GM13976 (cell line): ENCODE data around the gene NBAS.
"Not testable (repeated sequence)": the region's sequence is repeated elsewhere in the genome, so short reads cannot be mapped to it uniquely, and the experiment has no call there.

Source experiments
- DNase-seq: peaks from one replicate; pipeline ENCODE4 v3.0.0; 2012; ENCODE audit warnings: low spot score
- CTCF ChIP-seq: IDR thresholded peaks from 2 replicates; pipeline ENCODE4 v1.5.1; 2012; ENCODE audit warnings: borderline replicate concordance, mild to moderate bottlenecking; ENCODE audit not compliant: insufficient read depth; ENCODE audit errors: extremely low read depth, missing control alignments, control extremely low read depth
- in situ Hi-C: fragments of 300-500 bp; cut with MboI; formaldehyde crosslinking; loops from one replicate; pipeline ENCODE4 v1.12.0; 2022; ENCODE audit warnings: low sequenced_read_pairs, mixed read lengths, inconsistent platforms; ENCODE audit not compliant: unreplicated experiment

Gene NBAS

DNA sequence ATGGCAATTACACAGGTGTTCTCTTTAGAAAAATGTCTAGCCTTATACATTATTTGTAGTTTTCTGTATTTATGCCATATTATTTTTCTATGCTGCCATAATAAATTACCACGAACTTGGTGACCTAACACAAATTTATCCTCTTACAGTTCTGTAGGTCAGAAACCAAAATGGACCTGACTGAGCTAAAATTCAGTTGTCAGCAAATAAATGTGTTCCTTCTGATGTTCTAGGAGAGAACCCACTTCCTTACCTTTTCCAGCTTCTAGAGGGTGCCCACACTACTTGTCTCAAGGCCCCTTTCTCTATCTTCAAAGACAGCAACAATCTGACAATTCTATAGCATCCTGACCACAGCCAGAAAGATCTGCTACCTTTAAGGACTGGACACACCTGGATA, 153.5 kb downstream of the NBAS start:
- no peak for TF ChIP-seq CTCF
- no peak for DNase-seq
- in situ Hi-C loops = no loop called here

- in situ Hi-C loops, DNase-seq: not testable (repeated sequence)
Measured at GRCh38 chr2:15404511-15404910, 156.6 kb downstream of the NBAS start.

DNA sequence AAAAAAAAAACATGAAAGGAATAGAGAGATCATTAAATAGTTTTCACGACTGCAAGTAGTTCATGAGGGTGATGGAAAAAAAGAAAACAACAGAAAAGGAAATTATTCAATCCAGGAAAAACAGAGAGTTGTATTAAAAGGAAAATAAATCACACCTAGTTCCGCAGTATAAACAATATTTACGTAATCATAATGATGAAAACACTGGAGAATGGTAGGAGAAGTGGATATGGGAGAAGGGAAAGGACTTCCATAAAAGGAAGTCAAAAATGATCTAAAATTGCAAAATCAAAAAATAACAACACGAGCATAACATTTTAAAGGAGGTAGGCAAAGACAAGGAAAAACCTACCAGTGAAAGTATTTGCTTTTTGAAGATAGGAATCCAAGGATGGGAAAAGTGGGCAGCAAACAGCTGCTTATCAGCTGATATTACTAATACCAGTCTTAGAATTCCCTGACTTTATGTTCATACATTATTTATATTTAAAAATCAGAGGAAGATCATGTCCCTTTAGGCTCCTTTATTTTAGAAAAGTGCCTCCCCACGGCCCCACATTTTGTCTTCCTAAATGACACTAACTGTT, 160.8 kb downstream of the NBAS start:
- in situ Hi-C loops = no loop called here
- no peak for DNase-seq
- no peak for TF ChIP-seq CTCF

DNA sequence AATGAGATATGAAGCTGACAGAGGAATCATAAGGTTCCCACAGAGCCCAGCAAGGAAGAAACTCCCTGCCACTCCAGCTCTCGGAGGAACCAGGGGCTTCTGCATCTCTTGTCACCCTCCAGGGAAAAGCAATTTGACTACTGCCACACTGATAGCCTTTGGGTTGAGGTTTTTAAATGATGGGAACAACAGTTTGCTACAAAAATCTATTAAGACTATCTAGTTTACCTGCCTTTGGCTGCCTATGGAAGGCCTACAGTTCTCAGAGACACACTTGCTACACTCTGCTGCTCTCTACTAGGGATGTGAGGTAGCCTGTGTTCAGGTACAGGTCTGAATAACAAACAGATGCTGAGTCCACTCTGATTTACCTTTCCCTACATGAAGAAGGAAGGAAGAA, 161.9 kb downstream of the NBAS start:
- in situ Hi-C loops = no loop called here
- no peak for TF ChIP-seq CTCF
- no peak for DNase-seq

DNA sequence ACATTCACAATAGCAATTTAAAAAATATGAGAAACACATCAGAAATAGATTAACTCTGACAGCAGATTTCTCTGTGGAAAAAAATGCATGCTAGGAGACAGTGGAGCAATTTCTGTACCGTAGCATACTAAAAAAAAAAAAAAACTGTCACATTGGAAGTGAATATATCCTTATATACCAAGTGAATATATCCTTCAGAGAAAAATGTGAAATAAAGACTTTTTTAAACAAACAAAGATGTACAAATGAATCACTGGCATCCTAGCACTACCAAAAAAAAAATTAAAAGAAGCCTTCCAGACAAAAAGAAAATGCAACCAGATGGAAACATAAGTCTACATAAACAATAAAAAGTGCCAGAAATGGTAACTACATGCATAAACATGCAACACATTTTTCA, 169.4 kb downstream of the NBAS start:
- in situ Hi-C loops = no loop called here
- DNase-seq = no peak

DNA sequence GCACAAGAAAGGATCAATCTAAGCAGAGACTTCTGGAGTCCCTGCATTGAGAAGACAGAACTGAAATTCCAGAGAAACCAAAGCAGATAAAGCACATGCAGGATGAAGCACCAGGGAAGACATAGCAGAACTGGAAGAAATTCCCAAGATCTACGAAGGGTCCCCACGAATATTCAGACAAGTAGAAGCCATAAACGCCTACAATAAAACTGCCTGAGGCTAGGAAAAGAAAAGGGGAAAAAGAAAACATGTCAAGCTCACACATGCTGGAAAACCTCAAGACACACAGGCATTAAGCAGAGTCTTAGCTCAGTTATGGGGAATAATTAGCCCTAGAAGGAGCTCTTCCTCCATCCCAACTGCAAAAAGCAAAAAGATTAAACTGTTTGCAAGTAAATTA, 171.2 kb downstream of the NBAS start:
- in situ Hi-C loops = no loop called here
- TF ChIP-seq CTCF = no peak
- DNase-seq = no peak

More for the DNA sequence above, 169.4 kb downstream of the NBAS start:
- TF ChIP-seq CTCF = no peak

DNA sequence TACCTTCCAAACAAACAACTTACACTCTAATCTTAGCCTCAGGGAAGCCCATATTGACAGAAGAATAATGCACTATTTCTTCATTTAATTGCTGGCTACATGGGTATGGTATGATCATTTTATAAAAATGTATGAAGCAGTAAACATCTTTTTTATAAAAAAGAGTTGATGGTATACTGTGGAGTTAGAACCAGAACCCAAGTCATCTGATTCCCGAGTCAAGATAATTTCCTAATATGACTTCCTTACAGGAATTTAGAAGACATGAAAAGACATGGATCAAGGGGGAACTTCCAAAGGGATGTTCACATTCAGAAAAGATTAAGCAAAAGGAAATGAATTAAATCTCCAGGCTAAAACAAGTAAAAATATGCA, 171.8 kb downstream of the NBAS start:
- no peak for TF ChIP-seq CTCF
- in situ Hi-C loops = no loop called here
- DNase-seq = no peak
